NOMO-1 treated with dmso at 0.1 percent for 144 hours (cell line): ENCODE data around the gene RIMS4.
"Not testable (repeated sequence)": the region's sequence is repeated elsewhere in the genome, so short reads cannot be mapped to it uniquely, and the experiment has no call there.

Experiments used
- DNase-seq: peaks from one replicate; lab custom pipeline; 2025; ENCODE audit not compliant: unreplicated experiment; lab: John Stamatoyannopoulos, UW

The RIMS4 gene

DNA sequence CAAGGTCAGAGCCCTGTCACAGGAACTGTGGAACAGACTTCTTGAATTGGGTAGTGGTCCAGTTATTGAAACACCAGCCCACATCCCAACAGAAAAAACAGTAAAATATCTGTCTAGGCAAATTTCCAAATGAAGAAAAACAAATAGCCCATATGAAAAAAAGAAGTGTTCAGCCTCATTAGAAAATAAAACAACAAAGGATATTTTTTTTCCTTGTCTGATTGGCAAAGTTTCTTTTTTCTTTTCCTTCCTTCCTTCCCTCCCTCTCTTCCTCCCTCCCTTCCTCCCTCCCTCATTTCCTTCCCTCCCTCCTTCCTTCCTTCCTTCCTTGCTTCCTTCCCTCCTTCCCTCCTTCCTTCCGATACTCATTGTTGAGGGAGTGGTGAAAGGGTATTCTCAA is 20.6 kb upstream of the RIMS4 start:
- no peak for DNase-seq

GRCh38 chr20:44830523-44830922 is 20.2 kb upstream of the RIMS4 start:
- DNase-seq: no peak

DNA sequence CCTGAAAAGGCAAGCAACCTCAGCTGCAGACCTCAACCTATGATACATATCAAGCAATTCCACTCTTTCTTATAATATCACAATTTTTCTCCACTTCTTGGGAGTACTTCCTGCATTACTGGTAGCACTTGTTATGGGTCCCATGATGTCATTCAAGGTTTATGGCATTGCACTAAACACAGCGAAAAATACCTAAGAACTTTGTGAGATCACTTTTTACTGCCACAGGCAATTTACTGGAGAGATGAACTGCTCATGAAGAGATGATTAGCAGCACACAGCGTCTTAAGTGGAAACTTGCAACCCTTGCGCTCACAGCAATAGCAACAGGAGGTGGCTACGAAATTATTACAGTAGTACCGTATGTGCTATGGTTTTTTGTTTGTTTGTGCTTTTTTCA is 19.3 kb upstream of the RIMS4 start:
- DNase-seq: no peak

GRCh38 chr20:44828640-44829039 is 18.3 kb upstream of the RIMS4 start:
- DNase-seq: no peak

- DNase-seq: no peak
These were observed 17.1 kb upstream of the RIMS4 start for GRCh38 chr20:44827401-44827800.

DNA sequence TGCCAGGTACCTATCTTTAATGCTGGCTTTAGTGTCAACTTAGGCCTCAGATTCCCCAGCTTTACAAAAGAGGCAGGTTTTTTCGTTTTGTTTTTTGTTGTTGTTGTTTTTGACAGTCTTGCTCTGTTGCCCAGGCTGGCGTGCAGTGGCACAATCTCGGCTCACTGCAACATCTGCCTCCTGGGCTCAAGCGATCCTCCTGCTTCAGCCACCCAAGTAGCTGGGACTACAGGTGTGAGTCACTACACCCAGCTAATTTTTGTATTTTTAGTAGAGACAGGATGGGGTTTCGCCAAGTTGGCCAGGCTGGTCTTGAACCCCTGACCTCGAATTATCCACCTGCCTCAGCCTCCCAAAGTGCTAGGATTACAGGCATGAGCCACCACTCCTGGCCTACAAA is 11.2 kb upstream of the RIMS4 start:
- DNase-seq: not testable (repeated sequence)

GRCh38 chr20:44819936-44820335 is 9.6 kb upstream of the RIMS4 start:
- DNase-seq: no peak

- DNase-seq: no peak
These were observed 7.0 kb upstream of the RIMS4 start for GRCh38 chr20:44817143-44817910.

GRCh38 chr20:44814937-44815336 is 4.6 kb upstream of the RIMS4 start:
- DNase-seq: no peak

DNA sequence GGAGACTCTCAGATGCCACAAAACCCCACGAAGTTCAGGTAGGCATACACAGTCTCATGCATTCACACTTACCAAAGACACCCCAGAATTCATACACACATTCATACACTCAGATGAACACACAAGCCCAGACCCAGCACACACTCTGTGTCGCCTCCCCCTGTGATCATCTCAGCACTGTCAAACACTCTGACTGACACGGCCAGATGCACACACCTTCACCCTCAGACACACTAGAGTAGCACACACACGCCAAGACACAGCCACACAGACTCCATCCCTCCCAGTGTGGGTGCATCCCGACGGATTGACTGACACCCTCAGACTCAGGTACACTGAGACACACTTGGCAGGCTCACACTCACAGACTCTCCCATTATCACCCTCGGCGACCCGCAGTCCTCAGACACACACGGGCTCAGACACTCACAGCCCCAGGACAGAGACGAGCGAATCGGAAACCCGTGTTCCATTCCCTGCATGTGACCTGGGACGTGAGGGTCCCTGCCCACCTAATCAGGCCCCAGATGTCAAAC is 872 bp upstream of the RIMS4 start:
- no peak for DNase-seq

- DNase-seq: no peak
These were observed 320 bp downstream of the RIMS4 start for GRCh38 chr20:44810061-44810390.

DNA sequence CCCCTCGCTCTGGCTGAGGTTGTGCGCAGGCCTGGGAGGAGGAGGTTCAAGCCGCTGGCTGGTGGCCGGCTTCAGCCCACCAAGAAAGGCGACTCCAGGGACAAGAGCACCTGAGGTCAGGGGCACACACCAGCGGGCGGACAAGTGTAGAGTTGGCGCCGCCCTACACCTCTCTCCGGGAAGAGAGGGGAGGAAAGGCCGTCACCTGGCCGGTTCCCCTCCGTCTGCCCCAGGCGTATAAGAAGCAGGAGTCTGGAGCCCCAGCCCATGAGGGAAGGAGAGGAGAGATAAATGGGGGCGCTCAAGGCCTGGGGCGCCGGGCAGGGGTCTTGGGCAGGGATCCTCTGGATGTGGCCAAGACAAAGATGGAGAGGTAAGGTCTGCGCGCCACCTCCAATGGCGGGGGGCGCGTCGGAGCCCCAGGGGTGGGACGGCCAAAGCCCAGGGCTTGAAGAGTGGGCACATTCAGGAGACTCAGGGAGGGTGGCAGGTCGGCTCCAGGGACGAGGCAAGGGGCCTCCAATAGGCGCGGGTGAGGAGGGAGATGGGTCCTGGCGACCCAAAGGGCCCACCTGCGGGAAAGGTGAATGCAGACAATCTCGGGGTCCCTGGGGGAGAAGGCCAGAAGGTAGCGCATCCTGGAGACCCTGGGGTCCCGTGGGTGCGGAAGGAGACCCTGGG is 826 bp downstream of the RIMS4 start:
- no peak for DNase-seq

DNA sequence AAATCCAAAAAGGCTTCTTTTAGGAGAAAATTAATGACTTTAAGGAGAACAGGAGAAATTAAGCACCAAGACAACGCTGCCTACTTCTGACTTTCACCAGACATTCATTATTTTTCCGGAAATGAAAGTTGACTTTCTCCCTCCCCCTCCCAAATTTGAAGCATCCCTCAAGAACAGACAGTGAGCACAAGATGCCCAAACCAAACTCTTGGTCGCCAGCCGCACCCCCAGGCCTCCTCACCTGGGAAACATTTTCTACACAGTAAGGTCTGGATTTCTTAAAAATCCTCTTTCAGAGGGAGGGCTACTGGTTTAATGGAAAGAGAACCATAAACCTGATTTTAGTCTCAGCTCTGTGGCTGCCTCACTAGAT is 2.7 kb downstream of the RIMS4 start:
- DNase-seq: no peak

GRCh38 chr20:44807051-44807683 is 3.2 kb downstream of the RIMS4 start:
- no peak for DNase-seq

- DNase-seq: no peak
These were observed 4.2 kb downstream of the RIMS4 start for GRCh38 chr20:44805979-44806620.

DNA sequence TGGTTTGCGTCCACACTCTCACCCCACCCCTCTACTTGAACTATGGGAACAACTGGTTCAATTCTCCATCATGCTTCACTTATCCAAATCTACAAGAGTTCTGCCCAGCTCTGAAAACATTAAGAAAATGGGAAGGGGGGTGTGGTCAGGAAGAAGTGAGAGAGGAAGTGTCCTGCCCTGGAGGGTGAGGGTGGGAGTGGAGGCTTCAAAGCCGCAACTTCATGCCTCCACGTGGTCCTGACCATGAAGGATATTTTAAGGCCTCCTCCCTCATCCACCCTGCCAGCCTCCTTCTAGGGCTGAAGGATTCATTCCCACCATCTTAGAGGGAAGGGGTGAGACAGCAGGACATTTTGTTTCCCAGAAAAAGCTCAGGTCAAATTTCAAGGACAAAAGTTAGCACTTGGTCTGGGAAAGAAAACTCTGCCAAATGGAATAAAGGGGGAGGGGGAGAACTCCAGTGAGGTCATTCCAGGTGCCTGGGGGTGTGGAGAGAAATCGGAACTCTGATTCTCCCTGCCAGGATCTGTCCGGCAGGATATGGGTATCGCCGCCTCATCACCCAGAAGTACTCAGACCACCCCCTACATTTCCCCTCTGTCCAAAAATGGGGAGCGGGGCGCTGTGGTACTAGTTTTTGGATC is 4.9 kb downstream of the RIMS4 start:
- DNase-seq: no peak

DNA sequence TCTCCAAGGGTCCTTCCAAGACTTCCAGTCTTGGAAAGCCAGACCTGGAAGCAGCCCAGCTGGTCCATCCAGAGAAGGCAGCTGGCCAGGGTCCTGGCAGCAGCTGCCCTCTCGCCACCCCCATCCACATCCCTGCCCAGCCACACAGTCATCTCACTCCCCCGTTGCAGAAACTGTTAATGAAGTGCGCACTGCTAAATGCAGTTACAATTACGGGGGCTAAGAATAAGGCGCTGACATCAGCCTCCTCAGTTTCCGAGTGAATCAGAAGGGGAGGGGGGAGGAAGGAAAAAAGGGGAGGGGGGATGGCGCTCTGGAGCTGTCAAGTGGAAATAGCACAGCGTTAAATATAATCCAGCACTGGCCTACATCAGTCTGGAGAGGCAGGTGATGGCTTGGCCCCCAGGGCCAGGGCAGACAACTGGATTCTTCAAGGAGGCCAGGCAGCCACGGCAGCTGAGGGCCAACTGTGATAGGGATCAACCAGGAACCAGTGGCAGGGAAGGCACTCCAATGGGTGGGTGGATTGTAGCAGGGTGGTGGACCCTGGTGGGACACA is 6.9 kb downstream of the RIMS4 start:
- DNase-seq: no peak

DNA sequence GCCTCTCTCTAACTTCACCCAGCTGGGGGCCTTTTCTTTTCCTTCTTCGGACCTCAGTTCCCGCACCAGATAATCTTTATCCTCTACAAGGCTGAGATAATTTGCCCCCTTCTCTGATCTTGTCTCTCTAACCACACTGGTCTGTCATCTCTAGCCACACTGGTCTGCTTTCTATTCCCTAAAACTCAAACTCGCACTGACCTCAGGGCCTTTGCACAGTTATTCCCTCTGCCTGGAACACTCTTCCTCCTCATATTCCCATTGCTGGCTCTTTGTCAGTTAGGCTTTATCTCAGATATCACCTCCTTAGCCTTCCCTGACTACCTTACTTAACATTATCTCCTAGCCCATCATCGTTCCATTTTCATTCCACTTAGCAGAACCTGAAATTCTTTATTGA is 7.6 kb downstream of the RIMS4 start:
- no peak for DNase-seq

DNA sequence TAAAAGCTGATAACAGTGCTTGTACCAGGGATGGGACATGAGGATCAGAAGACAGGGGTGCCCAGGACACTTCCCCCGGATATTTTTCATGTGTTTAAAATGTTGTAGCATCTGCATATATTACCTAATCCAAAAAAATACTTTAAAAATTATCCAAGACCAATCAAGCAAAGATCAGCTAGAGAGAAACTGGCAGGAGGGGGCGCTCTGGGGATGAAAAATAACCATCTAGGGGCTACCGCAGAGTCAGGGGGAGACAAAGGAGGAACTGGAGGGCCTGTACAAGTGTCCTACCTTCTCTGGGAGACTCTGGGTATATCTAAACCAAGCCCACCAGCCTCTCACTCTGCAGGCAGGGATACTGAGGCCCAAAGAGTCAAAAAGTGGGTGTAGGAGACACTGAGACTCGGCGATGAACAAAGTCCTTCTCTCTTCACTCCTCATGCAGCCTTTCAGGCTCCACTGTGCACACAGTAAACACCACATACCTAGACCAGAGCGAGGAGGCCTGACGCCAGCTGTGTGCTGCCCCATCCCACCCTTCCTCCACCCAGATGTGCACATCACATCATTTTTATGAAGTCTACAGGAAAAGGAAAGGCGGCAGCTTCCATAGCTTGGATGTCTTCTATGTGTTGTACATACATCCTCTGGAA is 9.8 kb downstream of the RIMS4 start:
- DNase-seq: no peak

GRCh38 chr20:44799691-44800090 is 10.7 kb downstream of the RIMS4 start:
- DNase-seq: no peak
